GM19035 (cell line): ENCODE results near the gene CBR3.
A peak's percentile ranks its signal among the peaks of the same experiment; 100 is the strongest.

Experiments used
- ATAC-seq: cut with Tn5 transposase; IDR thresholded peaks from one replicate; pipeline ENCODE4 v1.9.1; 2021; ENCODE audit not compliant: unreplicated experiment

The CBR3 gene

DNA sequence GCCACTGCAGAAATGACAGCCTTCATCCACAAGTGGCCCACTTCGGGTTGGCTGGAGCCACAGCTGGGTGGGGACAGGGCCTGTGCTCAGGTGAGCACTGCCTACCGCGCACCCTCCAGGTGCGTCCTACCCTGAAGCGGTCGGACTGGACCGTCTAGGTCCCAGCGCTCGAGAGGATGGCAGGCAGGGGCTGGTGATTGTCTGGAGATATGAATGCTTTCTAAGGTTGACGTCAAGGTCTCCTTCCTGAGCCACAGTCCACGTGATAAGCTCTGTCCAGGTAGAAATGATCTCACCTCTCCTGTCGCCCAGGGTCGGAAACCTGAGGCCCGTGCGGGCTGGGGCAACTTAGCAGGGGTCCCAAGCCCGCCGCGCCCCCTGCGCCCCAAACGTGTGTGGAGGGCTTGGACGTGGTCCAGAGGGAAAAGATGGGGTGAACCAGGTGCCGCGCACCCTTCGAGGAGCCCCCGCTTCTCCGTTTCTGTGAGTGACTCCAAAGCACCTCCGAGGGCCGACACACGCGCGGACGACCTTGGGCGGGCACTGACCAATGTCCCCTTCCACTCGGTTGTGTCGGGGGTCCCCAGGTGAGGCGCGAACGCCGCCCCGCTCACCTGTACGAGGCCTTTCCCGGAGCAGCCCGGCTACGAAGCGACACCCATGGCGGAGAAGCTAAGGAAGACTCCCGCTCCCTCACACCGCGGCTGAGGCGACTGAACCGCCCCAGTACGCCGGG lies 20.9 kb downstream of the CBR3 start:
- no peak for ATAC-seq

DNA sequence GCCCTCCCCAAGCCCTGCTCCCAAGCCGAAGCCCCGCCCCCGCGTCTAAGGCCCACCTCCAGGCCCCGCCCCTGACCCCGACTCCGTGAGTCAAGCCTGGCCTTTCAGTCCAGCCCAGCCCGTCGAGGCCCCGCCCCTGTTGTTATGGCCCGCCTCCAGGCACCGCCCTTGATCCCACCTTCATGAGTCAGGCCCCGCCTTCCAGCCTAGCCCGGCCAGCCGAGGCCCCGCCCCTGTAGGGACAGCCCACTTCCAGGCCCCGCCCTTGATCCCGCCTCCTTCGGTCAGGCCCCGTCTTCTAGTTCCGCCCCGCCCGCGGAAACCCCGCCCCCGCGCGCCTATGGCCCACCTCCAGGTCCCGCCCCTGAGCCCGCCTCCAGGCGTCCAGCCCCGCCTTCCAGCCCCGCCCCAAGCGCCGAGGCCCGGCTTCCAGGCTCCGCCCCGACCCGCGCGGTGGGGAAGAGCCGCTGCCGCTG lies 21.5 kb downstream of the CBR3 start:
- ATAC-seq: peak; percentile 87

DNA sequence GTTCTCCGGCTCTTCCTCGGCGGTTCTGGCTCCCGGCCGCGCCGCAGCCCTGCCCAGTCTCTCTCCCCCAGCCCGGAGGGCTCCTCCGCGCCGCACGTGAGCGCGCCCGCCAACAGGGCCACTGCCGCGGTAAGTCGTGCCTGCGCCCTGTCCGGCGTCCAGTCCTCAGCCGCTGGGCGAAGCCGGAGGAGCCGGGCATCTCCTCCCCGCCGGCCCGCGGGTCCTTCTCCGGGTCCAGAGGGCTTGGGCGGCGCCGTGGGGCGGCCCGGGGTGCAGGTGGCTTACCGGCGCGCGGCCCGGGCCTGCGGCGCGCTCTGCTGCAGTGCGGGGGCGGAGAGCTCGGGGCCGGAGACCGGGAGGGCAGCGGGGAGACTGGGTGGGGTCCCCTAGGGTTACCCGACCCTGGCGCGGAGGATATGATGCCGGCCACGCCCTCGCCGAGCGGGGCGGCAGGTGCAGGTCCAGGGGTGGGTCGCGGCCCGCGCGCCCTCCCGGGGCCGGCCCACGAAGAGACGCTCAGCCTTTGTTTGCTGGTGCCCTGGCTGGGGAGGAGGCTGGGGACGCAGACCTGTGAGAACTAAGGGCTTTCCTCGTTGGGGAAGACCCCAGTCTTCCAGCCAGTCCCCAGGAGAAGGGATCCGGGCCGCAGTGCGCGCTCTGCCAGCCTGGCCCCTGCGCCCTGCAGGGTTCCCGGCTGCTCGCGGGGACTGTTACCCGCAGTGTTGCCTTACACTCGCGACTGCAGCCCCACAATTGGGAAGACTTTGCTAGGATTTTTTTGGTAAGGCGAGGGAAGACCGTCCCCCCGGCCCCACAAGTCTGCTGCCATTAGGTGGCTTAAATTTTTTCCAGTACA lies 22.2 kb downstream of the CBR3 start, which contains the start of gene DOP1B:
TSS of gene DOP1B (plus strand) at position 10 of the 856 bp plus-strand sequence. CDS start 7,910 bp downstream, outside the sequence.
- ATAC-seq: peak; percentile 32

DNA sequence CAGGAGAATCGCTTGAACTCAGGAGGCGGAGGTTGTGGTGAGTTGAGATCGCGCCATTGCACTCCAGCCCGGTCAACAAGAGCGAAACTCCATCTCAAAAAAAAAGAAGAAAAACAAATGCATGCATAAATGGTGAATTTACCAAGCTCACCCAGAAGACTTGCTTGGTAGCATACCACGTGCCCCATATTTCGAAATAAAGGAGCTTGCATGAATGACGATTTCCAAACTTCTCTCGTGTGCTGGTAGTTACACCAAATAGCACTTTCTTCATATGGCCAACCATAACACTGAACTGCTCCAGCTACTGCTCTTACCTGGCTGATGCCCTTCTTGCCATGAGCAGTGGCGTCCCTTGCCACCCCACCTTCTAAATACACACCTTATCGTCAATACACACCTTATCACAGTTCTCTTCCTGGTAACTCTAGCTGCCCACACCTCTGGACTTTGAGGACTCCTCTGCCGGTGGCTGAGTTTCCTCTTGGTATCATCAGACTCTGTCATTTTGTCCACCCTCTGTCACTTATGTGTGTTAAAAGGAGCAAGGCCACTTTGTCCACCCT lies 24.6 kb downstream of the CBR3 start:
- ATAC-seq: no peak

DNA sequence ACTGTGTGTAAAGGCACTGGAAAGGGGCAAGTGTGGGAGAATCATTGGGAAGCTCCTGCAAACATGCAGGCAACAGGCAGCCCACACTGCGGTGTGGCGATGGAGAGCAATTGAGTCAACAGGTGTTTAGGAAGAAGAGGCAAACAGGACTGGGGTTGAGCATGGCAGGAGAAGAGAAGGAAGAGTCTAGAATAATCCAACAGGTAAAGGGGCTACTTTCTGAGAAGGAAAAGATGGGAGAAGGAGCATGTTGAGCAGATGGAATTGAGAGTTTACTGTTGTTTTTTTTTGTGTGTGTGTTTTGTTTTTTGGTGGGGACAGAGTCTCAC lies 25.9 kb downstream of the CBR3 start:
- no peak for ATAC-seq

DNA sequence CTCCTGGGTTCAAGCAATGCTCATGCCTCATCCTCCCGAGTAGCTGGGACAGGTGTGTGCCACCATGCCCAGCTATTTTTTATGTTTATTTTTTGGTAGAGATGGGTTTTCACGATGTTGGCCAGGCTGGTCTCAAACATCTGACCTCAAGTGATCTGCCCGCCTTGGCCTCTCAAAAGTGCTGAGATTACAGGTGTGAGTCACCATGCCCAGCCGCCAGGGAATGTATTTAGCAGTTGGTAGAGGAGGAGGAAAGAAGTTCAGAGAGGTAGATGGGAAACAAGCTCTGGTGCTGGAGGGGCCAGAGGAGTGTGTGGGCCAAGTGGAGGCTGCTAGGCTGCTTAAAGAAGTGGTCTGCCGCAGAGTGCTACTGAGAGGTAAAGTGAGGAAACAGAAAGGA lies 27.8 kb downstream of the CBR3 start:
- ATAC-seq: no peak

DNA sequence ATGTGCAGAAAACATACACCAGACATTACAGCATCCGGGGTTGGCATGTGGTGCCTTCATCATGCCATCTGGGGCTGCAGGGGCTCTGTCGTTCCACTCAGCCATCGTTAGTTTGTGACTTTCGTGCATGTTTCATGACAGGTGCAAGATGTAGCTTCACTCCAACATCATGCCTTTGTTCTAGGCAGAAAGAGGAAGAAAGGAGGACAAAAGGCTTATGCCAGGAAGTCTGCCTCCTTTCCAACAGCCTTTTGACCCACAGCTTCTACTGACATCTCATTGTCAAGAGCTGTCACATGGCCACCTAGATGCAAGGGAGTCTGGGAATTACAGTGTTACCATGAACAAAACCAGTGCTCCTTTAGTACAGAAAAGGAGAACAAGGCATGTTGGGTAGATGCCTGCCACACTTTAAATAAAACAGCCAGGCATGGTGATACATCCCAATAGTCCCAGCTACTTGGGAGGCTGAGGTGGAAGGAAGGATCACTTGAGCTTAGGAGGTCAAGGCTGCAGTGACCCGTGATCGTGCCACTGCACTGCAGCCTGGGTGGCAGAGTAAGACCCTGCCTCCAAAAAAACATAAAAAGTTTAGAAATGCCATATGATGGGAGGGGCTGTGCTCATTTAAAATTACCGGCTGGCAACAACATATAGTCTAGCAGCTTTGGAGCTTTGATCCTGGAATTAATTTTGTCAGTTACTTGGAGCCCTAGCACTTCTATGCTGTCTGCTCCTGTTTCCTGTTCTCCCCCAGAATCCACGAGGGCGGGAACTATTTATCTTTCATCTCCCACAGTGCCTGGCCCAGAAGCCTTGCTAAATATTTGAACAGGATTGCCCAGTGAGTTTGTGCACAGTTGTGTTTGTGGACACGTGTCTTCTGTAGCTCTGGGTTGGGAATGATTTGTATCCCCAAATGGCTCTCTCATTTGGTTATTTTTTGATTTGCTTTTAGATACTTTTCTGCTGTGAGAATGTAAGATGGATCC lies 29.2 kb downstream of the CBR3 start:
- no peak for ATAC-seq

DNA sequence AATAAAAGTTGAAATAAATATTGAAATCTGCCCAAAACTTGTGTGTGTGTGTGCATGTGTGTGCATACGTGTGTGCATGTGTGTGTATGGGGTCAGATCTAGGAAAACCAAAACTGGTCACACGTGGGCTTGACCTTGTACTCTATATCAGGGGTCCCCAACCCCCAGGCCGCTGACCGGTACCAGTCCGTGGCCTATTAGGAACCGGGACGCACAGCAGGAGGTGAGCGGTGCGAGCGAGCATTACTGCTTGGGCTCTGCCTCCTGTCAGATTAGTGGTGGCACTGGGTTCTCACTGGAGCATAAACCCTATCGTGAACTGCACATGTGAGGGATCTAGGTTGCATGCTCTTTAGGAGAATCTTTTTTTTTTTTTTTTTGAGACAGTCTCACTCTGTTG lies 30.5 kb downstream of the CBR3 start:
- ATAC-seq: no peak

DNA sequence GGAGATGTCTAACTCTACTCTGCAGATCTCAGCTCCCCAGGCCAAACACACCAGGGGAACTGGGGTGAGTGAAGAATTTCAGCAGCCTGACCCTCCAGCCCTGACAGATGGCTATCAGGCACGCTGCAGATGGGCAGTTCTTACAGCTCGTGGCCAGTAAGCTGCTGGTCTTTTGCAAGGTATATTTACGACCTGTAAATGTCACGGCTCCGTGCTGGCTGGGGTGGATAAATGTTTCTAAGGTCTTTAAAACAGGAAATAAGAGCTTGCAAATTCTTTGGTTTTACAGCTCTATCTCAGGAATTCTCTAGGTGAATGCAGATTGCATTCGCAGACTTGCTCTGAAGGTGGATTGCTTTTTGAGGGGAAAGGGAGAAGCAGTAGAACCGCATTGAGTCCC lies 31.8 kb downstream of the CBR3 start:
- no peak for ATAC-seq

DNA sequence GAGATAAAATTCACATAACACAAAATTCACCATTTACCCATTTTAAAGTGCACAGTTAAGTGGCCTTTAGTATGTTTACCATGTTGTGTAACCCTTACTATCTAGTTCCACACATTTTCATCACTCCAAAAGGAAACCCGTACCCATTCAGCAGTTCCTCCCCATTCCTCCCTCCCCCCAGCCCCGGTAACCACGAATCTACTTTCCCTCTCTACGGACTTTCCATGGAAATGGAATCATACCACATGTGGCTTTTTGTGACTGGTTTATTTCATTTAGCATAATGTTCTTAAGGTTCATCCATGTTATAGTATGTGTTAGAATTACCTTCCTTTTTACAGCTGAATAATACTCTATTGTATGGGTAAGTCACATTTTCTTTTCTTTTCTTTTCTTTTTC lies 32.7 kb downstream of the CBR3 start:
- ATAC-seq: no peak

DNA sequence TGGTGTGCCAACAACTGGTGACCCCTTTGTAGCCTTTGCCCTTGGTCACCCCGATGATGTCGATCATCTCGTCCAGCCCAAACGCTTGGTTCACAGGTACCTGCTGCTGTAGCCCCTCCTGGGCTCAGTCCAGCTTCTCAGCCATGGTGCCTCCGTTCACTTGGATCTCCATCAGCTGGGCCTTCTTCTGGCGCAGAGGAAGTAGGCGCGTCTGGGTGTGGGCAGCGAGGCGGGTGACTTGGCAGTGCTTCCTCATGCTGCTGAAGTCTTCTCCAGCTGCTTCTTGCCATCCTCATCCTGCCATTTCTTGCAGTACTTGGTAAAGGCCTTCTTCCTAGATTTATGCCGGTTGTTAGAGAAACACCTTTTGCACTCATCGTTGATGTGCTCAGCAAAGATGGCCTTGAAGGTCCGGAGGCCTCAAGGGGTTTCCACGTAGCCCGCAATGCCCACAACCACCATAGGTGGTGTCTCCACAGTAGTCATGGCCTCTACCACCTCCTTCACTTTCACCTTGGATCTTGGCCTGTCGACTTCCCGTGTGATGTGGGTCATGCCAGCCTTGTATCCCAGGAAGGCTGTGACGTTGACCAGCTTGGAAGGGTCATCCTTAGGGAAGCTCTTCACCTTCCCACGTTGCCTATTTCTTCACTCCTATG lies 34.7 kb downstream of the CBR3 start:
- no peak for ATAC-seq

DNA sequence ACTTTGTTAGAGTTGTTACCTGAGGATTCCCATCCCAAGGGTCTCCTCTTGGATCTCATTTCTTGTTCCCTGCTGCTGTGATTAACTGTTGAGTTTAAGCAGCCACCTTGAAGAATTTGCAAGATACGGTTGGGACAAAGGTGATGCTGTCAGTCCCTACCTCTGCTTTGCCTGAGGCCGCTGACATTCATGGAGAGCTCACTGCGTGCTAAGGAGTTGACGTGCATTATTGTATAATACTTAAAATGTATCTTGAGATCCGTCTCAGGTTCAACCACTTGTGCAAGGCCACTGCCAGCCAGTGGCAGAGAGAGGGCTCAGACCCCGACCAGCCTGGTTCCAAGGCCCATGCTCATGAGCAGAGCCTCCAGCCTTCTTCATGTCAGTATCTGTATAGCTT lies 35.9 kb downstream of the CBR3 start:
- ATAC-seq: no peak

DNA sequence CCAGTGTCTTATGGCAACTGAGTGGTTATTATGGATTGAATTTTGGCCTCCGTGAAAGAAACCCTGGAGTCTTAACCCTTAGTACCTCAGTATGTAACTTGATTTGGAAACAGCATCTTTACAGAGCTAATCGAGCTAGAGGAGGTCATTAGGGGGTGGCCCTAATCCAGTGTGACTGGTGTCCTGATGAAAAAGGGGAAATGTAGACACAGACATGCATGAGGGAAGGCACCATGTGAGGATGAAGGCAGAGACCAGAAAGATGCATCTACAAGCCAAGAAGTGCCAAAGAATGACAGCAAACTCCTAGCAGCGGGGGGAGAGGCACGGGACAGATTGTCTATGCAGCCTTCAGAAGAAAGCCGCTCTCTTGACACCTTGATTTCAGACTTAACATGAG lies 36.5 kb downstream of the CBR3 start:
- ATAC-seq: no peak

DNA sequence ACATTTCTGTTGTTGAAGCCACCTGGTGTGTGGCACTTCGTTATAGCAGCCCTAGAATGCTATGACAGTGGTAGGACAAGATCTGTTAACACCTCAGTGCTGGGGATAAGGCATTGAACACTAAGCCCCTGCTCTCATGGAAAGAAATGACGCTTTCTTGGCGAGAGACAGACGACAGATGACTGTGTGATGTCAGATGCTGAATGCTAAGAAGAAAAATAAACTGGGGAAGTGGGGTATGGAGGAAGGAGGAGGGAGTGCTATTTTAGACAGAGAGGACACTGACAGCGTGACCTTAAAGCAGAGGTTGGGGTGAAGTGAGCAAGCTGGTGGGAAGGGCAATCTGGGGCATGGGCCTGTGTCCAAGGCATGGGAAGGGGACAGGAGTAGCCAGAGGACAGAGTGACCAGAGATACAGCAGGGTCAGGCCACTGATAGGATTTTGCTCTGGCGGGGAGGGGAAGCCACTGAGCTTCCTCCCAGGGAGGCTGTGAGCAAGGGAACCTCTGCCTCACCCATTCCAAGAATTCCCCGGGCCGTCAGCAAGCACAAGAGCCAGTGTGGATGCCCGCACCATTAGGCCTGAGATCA lies 37.0 kb downstream of the CBR3 start:
- no peak for ATAC-seq

DNA sequence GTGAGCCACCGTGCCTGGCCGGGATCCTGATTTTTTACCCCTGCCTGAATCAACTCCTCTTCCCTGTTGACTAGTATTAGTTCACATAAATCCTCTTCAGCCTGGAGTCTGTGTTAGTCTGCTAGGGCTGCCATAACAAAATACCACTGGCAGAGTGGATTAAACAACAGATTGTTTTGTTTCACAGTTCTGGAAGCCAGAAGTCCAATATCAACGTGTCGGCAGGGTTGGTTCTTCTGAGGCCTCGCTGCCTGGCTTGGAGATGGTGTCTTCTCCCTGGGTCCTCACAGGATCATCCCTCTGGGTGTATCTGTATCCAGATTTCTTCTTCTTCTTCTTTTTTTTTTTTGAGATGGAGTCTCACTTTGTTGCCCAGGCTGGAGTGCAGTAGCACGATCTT lies 39.9 kb downstream of the CBR3 start:
- ATAC-seq: no peak

DNA sequence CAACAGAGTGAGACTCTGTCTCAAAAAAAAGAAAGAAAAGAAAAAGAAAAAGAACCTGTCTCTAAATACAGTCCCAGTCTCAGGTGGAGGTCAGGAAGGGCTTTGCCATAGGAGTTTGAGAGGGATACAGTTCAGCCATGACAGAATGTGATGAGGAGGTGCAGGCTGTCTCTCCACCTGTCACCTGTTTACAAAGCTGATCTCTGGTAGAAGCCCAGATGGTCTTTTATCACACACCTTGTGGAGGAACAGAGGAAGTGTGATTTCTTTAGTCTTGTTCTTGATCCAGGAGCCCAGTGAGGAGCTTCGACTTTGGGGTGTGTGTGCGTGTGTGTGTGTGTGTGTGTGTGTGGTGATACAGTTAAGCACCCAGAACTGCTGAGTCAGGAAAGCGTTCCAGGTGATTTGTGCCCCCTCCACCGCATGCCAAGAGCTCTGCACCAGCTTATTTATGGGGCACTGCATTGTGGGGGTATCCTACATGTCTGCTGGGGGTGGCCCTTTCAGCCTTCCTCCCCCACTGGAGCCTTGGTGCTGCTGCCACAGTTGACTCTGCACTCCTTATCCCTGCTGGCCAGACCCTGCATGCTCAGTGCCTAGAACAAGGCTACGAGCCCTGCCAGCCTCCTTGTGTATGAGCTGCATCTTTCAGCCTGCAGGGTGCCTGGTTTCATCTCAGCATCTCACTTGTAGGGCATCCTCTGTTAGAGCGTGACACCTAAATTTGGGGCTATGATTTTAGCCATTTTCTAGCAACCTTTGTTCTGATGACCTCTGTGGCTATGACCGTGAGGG lies 41.1 kb downstream of the CBR3 start:
- no peak for ATAC-seq

DNA sequence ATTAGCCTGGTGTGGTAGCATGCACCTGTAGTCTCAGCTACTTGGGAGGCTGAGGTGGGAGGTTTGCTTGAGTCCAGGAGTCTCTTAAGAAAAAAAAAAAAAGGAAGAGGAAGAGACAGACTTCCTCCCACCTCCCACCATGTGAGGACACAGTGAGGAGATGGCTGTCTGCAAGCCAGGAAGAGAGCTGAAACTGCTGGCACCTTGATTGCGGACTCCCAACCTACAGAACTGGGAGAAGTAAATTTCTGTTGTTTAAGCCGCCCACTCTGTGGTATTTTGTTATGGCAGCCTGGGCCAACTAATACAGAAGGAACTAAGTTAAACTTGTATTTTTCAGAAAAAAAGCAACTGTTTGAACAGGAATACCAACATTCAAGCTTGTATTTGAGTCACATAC lies 43.5 kb downstream of the CBR3 start:
- ATAC-seq: no peak

DNA sequence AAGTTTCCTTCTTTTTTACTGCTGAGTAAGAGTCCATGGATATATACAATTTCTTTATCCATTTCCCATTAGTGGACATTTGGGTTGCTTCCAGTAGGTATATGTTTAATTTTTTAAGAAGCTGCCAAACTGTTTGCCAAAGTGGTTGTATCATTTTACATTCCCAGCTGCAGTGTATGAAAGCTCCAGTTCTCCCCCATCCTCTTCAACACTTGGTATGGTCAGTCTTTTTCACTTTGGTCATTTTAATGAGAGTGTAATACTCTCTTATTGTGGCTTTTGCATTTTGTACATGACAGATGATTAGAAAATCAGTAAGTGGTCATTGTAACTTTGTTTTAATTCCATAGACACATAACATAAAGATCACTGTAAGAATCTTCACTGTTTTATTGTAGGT lies 44.3 kb downstream of the CBR3 start:
- no peak for ATAC-seq

DNA sequence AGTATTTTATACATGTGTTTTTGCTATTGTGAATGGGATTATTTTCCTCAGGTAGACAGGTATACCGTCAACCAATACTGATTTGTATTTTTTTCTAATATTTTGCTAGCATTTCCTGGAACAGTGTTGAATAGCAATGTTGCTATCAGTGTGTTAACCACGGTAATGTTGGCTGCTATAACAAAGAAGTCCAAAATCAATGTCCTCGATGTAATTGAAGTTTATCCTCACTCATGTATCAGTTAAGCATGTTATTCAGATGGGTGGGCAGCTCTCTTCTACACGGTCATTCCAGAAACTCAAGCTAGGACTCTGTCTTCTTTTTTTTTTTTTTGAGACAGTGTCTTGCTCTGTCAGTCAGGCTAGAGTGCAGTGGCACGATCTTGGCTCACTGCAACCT lies 46.1 kb downstream of the CBR3 start:
- ATAC-seq: no peak
